GM10266 (cell line): Measurements from ENCODE around the gene FMC1.
A peak's percentile ranks its signal among the peaks of the same experiment; 100 is the strongest.
"Not testable (repeated sequence)": the region's sequence is repeated elsewhere in the genome, so short reads cannot be mapped to it uniquely, and the experiment has no call there.

Source experiments
- DNase-seq: peaks from one replicate; pipeline ENCODE4 v3.0.0; 2012; ENCODE audit errors: extremely low spot score
- CTCF ChIP-seq: IDR thresholded peaks from 2 replicates; pipeline ENCODE4 v1.5.1; 2012; ENCODE audit warnings: mild to moderate bottlenecking, low read depth; ENCODE audit not compliant: control insufficient read depth, insufficient read depth; ENCODE audit errors: missing control alignments

FMC1 gene

GRCh38 chr7:139300390-139300789, 40.7 kb upstream of the FMC1 start:
- no peak for DNase-seq

GRCh38 chr7:139304517-139304916, 36.6 kb upstream of the FMC1 start:
- DNase-seq: no peak

More at GRCh38 chr7:139300390-139300789, 40.7 kb upstream of the FMC1 start:
- TF ChIP-seq CTCF: no peak

GRCh38 chr7:139317939-139318505, 23.1 kb upstream of the FMC1 start:
- no peak for DNase-seq
- TF ChIP-seq CTCF: no peak

More at GRCh38 chr7:139304517-139304916, 36.6 kb upstream of the FMC1 start:
- no peak for TF ChIP-seq CTCF

- TF ChIP-seq CTCF: peak; percentile 28
These were observed 19.9 kb upstream of the FMC1 start for GRCh38 chr7:139321071-139321745.

GRCh38 chr7:139324709-139325108, 16.4 kb upstream of the FMC1 start:
- not testable (repeated sequence) for DNase-seq

More at GRCh38 chr7:139321071-139321745, 19.9 kb upstream of the FMC1 start:
- peak; percentile 8 for DNase-seq

- TF ChIP-seq CTCF: no peak
- DNase-seq: no peak
These were observed 12.8 kb upstream of the FMC1 start for GRCh38 chr7:139328375-139328774.

GRCh38 chr7:139329119-139329518, 12.0 kb upstream of the FMC1 start:
- no peak for TF ChIP-seq CTCF
- no peak for DNase-seq
